Ishikawa (cell line): Measurements from ENCODE around the gene NTM.

Experiments
- CEBPB ChIP-seq: IDR thresholded peaks from 2 replicates; pipeline ENCODE4 v1.6.1; 2012
- CREB1 ChIP-seq: IDR thresholded peaks from 2 replicates; pipeline ENCODE4 v1.6.1; 2012; ENCODE audit warnings: low read depth
- EGR1 ChIP-seq: IDR thresholded peaks from 2 replicates; pipeline ENCODE4 v1.6.1; 2012
- EP300 ChIP-seq: IDR thresholded peaks from 2 replicates; pipeline ENCODE4 v1.6.1; 2012; ENCODE audit warnings: borderline replicate concordance
- FOXM1 ChIP-seq: IDR thresholded peaks from 2 replicates; pipeline ENCODE4 v1.6.1; 2012; ENCODE audit warnings: low read depth, borderline replicate concordance
- NFIC ChIP-seq: IDR thresholded peaks from 2 replicates; pipeline ENCODE4 v1.6.1; 2012
- RAD21 ChIP-seq: IDR thresholded peaks from 2 replicates; pipeline ENCODE4 v1.6.1; 2012; ENCODE audit warnings: low read depth
- REST ChIP-seq: IDR thresholded peaks from 2 replicates; pipeline ENCODE4 v1.6.1; 2012; ENCODE audit warnings: low read depth, mild to moderate bottlenecking
- TAF1 ChIP-seq: IDR thresholded peaks from 2 replicates; pipeline ENCODE4 v1.6.1; 2012; ENCODE audit warnings: low read depth, mild to moderate bottlenecking
- TCF12 ChIP-seq: IDR thresholded peaks from 2 replicates; pipeline ENCODE4 v1.6.1; 2012; ENCODE audit warnings: low read depth
- TEAD4 ChIP-seq: IDR thresholded peaks from 2 replicates; pipeline ENCODE4 v1.6.1; 2012
- YY1 ChIP-seq: IDR thresholded peaks from 2 replicates; pipeline ENCODE4 v1.6.1; 2012; ENCODE audit warnings: low read depth
- ZBTB7A ChIP-seq: IDR thresholded peaks from 2 replicates; pipeline ENCODE4 v1.6.1; 2012; ENCODE audit warnings: low read depth
- TF ChIP-seq, protein P1 (sequence below): IDR thresholded peaks from 2 replicates; pipeline ENCODE4 v1.6.1; 2012
- TF ChIP-seq, protein P2 (sequence below): IDR thresholded peaks from 2 replicates; pipeline ENCODE4 v1.6.1; 2012

Gene NTM

GRCh38 chr11:131470216-131470925 is 100.0 kb downstream of the NTM start:
- TF ChIP-seq, protein P1, sequence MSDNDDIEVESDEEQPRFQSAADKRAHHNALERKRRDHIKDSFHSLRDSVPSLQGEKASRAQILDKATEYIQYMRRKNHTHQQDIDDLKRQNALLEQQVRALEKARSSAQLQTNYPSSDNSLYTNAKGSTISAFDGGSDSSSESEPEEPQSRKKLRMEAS = no peak
- TF ChIP-seq RAD21 (no peak), TCF12 (no peak), REST (no peak), TEAD4 (no peak), EGR1 (no peak)

DNA sequence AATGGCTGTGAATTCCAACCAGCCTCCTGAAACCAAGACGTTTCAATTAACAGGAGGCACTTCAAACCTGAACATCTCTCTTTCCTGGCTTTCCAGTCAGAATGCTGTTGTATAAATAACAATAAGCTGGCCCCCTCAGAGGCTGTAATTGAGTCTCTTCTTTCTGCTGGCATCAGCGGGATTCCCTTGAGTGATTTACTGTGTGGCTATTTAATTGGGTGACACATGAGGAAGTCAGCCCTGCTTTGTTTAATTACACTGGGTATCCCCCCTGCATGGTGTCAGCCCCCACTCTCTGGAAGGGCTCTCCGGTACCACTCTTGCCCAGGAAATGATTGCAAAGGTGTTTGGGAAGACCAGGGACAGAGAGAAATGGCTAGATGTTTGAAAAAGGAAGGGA is 101.6 kb downstream of the NTM start:
- TF ChIP-seq TAF1 (no peak), EP300 (no peak), RAD21 (no peak), CEBPB (no peak), EGR1 (no peak), ZBTB7A (no peak), TEAD4 (no peak), TCF12 (no peak), REST (no peak), FOXM1 (no peak), CREB1 (no peak), NFIC (no peak), YY1 (no peak)
- TF ChIP-seq, protein P1 = no peak
- TF ChIP-seq, protein P2, sequence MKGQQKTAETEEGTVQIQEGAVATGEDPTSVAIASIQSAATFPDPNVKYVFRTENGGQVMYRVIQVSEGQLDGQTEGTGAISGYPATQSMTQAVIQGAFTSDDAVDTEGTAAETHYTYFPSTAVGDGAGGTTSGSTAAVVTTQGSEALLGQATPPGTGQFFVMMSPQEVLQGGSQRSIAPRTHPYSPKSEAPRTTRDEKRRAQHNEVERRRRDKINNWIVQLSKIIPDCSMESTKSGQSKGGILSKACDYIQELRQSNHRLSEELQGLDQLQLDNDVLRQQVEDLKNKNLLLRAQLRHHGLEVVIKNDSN = no peak

- TF ChIP-seq NFIC = no peak
- TF ChIP-seq CEBPB = no peak
- TF ChIP-seq, protein P2 = no peak
- TF ChIP-seq TAF1 = no peak
- TF ChIP-seq, protein P1 = no peak
- no peak for TF ChIP-seq RAD21
- TF ChIP-seq TEAD4 = no peak
- TF ChIP-seq YY1 = no peak
- no peak for TF ChIP-seq CREB1
- no peak for TF ChIP-seq REST
- TF ChIP-seq FOXM1 = no peak
- TF ChIP-seq EP300 = no peak
Observed at GRCh38 chr11:131474947-131475346, 104.5 kb downstream of the NTM start.

- TF ChIP-seq TAF1 = no peak
- no peak for TF ChIP-seq CEBPB
- no peak for TF ChIP-seq TCF12
- TF ChIP-seq YY1 = no peak
- no peak for TF ChIP-seq CREB1
- TF ChIP-seq NFIC = no peak
- no peak for TF ChIP-seq TEAD4
- no peak for TF ChIP-seq RAD21
- no peak for TF ChIP-seq ZBTB7A
Observed at GRCh38 chr11:131476266-131476665, 105.9 kb downstream of the NTM start.
